Prostate gland (tissue), 2 donors: Measurements from ENCODE around the gene ADAMTS2. TPM values are rescaled to one million over a fixed set of nuclear protein-coding genes. Genes with fewer than 3 reads are reported as not detected.

ENCODE experiments used
- DNase-seq: peaks from one replicate; pipeline ENCODE4 v3.0.0-alpha.2; 2019; ENCODE audit warnings: low spot score
- H3K27ac ChIP-seq, 2 donors: fragments of 200-600 bp; sonication (generic); 2 replicates each; pipeline ENCODE4 v1.5.1; 2017 to 2019
- H3K27me3 ChIP-seq: fragments of 200-600 bp; sonication (generic); replicated peaks from 2 replicates; pipeline ENCODE4 v1.5.1; 2019; ENCODE audit not compliant: insufficient read depth
- H3K36me3 ChIP-seq, 2 donors: fragments of 200-600 bp; sonication (generic); 1 replicate in 1 of 2; 2 replicates in 1 of 2; pipeline versions ENCODE4 v1.5.1 to v1.8.1; 2017 to 2019
- H3K4me1 ChIP-seq: fragments of 200-600 bp; sonication (generic); replicated peaks from 2 replicates; pipeline ENCODE4 v1.5.1; 2019
- H3K4me3 ChIP-seq, 2 donors: fragments of 200-600 bp; sonication (generic); 2 replicates each; pipeline ENCODE4 v1.5.1; 2017 to 2019
- H3K9me3 ChIP-seq: fragments of 200-600 bp; sonication (generic); 2 replicates; pipeline ENCODE4 v1.5.1; 2017
- POLR2A ChIP-seq: fragments of 450-650 bp; IDR thresholded peaks from one replicate; pipeline ENCODE4 v1.6.1; 2016; ENCODE audit warnings: antibody characterized with exemption, mild to moderate bottlenecking
- POLR2AphosphoS5 ChIP-seq: sonication (generic); formaldehyde crosslinking; IDR thresholded peaks from one replicate; pipeline ENCODE4 v1.6.1; 2017; ENCODE audit warnings: antibody characterized with exemption
- WGBS: methylation state at CpG from one replicate; pipeline ENCODE4 v1.1.5; 2018; 5-methylcytosine and 5-hydroxymethylcytosine counted together
- intact Hi-C: fragments of 100-400 bp; cut with DNase I; formaldehyde crosslinking; loops from one replicate; pipeline ENCODE4 v1.14.2; 2022
- total RNA-seq, 2 donors: library from RNA; depleted of rRNA; stranded (reverse); fragments of >200 nt; gene quantifications; one replicate each; pipeline ENCODE4 v1.1.0, GENCODE V29; 2016
- TF ChIP-seq, protein P1 (sequence below), 4 experiments: fragments of 200-600 bp in 2 of 4; fragments of 450-650 bp in 2 of 4; sonication (generic) in 2 of 4; IDR thresholded peaks; 1 replicate in 3 of 4; 2 replicates in 1 of 4; pipeline ENCODE4 v1.5.1; 2016 to 2019; ENCODE audit warnings: antibody characterized with exemption in 4 of 4, mild to moderate bottlenecking in 2 of 4, moderate library complexity in 2 of 4

ADAMTS2 gene
- total RNA-seq, 2 donors from 2014 or later: 2.0 to 20.3 TPM

DNA sequence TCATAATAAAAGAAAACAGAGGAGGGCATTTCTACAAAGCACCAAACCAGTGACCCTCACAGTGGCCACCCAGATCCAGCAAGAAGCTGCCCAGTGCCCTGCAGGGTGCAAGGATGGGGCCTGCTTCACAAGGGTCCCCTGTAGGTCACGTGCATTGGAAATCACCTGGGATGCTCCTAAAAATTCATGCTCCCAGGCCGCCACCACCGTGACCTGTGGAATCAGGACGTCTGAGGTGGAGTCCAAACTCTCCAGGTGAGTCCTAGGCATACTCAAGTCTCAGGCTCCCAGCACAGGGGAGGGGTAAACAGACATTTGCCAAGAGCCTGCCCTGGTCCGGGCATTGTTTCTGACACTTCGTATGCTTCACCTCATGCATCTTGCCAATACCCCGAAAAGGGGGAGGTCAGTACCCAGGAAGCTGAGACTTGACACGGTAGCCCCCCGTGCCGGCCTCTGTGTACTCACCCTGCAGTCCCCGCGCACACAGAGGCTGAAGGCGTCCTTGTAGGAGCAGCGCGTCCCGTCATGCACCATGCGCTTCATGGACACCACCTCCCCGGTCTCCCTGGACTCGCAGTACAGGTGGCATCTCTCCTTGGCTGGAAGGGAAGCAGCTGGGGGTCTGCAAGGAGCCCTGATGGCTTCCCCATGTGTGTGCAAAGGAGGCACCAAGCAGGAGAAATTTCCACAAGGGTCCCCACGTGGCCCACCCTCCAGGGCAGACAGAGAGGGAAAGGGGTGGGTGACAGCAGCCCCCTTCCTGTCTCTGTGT, 209.6 kb downstream of the ADAMTS2 start:
- H3K4me3 ChIP-seq: no peak overlapping the region
- intact Hi-C loops: no loop called here
- no peaks in the 10 kb centered on the region for H3K9me3 ChIP-seq
- DNase-seq: no peak
- H3K36me3 ChIP-seq: no peaks in the 10 kb centered on the region
- TF ChIP-seq, protein P1, sequence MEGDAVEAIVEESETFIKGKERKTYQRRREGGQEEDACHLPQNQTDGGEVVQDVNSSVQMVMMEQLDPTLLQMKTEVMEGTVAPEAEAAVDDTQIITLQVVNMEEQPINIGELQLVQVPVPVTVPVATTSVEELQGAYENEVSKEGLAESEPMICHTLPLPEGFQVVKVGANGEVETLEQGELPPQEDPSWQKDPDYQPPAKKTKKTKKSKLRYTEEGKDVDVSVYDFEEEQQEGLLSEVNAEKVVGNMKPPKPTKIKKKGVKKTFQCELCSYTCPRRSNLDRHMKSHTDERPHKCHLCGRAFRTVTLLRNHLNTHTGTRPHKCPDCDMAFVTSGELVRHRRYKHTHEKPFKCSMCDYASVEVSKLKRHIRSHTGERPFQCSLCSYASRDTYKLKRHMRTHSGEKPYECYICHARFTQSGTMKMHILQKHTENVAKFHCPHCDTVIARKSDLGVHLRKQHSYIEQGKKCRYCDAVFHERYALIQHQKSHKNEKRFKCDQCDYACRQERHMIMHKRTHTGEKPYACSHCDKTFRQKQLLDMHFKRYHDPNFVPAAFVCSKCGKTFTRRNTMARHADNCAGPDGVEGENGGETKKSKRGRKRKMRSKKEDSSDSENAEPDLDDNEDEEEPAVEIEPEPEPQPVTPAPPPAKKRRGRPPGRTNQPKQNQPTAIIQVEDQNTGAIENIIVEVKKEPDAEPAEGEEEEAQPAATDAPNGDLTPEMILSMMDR (IDR thresholded peaks at IDR 0.05): no peak
- no peak for TF ChIP-seq POLR2AphosphoS5
- TF ChIP-seq POLR2A: no peak
- no peak overlapping the region for H3K27ac ChIP-seq
- peaks cover 4% of the 10 kb centered on the region for H3K27me3 ChIP-seq
- 91% methylated on average over 17 of the region's 20 CpGs for WGBS
- H3K4me1 ChIP-seq: no peaks in the 10 kb centered on the region

DNA sequence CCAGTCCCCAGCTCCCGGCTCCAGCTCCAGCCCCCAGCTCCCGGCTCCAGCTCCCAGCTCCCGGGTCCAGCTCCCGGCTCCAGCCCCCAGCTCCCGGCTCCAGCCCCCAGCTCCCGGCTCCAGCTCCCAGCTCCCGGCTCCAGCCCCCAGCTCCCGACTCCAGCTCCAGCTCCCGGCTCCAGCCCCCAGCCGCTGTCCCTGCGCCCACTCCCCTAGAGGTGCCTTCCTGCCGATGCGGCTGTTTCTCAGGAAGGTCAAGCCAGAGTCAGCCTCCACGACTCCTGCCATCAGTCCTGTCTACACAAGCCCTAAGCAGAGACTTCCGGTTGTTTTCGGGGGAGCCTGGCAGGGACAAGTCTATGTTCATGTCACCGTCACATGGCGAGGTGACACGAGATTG, 210.3 kb downstream of the ADAMTS2 start:
- Histone ChIP-seq H3K36me3 (no peaks in the 10 kb centered on the region), H3K4me3 (no peak overlapping the region), H3K27ac (no peak overlapping the region), H3K9me3 (no peaks in the 10 kb centered on the region), H3K27me3 (peaks cover 4% of the 10 kb centered on the region), H3K4me1 (no peaks in the 10 kb centered on the region)
- TF ChIP-seq, protein P1 (IDR thresholded peaks at IDR 0.05): no peak
- TF ChIP-seq POLR2AphosphoS5 (no peak), POLR2A (no peak)
- WGBS: 90% methylated on average over 19 of the region's 19 CpGs
- intact Hi-C loops: no loop called here
- DNase-seq: no peak

DNA sequence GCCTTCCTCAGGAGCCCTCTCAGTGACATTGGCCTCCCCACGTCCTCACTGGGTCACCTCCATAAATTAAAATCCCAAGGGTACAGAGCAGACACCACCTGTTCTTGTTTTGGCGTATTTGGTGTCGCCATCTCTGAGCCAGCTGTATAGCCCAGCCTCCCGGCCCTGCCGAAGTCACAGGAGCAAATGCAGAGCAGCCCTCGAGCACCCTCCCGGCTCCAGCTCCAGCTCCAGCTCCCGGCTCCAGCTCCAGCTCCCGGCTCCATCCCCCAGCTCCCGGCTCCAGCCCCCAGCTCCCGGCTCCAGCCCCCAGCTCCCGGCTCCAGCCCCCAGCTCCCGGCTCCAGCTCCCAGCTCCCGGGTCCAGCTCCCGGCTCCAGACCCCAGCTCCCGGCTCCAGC, 210.8 kb downstream of the ADAMTS2 start:
- DNase-seq: no peak
- TF ChIP-seq POLR2A (no peak), POLR2AphosphoS5 (no peak)
- TF ChIP-seq, protein P1 (IDR thresholded peaks at IDR 0.05): no peak
- no peaks in the 10 kb centered on the region for H3K36me3 ChIP-seq
- no peak overlapping the region for H3K27ac ChIP-seq
- H3K4me1 ChIP-seq: no peaks in the 10 kb centered on the region
- H3K9me3 ChIP-seq: no peaks in the 10 kb centered on the region
- peaks cover 3% of the 10 kb centered on the region for H3K27me3 ChIP-seq
- 93% methylated on average over 16 of the region's 16 CpGs for WGBS
- no peak overlapping the region for H3K4me3 ChIP-seq
- intact Hi-C loops: no loop called here

DNA sequence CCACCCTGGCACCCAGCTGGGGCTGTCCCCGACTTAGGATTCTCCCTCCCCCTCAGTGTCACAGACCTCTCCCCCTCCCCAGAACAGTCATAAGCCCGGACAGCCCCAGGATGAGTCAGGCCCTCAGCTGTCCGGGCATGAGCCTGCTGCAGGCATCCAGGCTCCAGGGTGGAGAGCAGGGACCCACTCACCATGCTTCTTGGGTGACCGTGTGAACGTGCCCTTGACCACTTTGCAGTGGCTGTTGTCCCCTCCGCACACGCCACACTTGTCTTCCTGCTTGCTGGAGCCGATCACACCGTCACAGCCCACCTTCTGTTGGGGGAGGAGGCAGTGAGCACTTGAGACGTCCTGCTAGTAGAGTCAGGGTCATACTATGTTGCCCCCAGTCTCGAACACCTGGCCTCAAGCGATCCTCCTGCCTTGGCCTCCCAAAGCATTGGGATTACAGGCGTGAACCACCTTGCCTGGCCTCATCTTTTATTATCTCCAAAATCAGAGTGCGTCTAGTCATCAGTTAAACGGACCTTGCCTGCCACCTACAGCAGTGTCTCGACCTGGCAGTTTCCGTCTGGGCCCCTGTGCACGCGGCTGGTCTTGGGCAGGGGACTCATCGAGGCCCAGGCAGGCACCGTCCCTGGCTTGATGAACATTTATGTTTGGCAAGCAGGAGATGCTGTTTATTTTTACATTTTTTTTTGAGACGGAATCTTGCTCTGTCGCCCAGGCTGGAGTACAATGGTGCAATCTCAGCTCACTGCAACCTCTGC, 212.5 kb downstream of the ADAMTS2 start:
- no peak for DNase-seq
- Histone ChIP-seq H3K4me1 (no peaks in the 10 kb centered on the region), H3K27ac (no peak overlapping the region), H3K9me3 (no peaks in the 10 kb centered on the region), H3K4me3 (no peak overlapping the region), H3K27me3 (no peaks in the 10 kb centered on the region), H3K36me3 (no peaks in the 10 kb centered on the region)
- TF ChIP-seq, protein P1 (IDR thresholded peaks at IDR 0.05): no peak
- TF ChIP-seq POLR2A: no peak
- no peak for TF ChIP-seq POLR2AphosphoS5
- WGBS: 75% methylated on average over 23 of the region's 23 CpGs
- intact Hi-C loops: no loop called here
